ENCODE data around the gene ACVR2A. TPM values are rescaled to one million over a fixed set of nuclear protein-coding genes. Genes with fewer than 3 reads are reported as not detected.

Gene ACVR2A
- total RNA-seq, 1 donor from 2014 or later = 19.0 TPM

GRCh38 chr2:147843391-147843863 lies 1.4 kb upstream of the ACVR2A start:
- H3K27ac ChIP-seq = peak overlapping the region; percentile 97
- H3K4me3 ChIP-seq = peak overlapping the region; percentile 80
- H3K36me3 ChIP-seq = no peaks in the 10 kb centered on the region
- H3K9me3 ChIP-seq = no peaks in the 10 kb centered on the region
- intact Hi-C loops (cut with DNase I) = no loop called here
- no peaks in the 10 kb centered on the region for H3K27me3 ChIP-seq
- no peak for ATAC-seq
- no peak for DNase-seq
- H3K4me1 ChIP-seq = peaks cover 21% of the 10 kb centered on the region
- TF ChIP-seq CTCF (IDR thresholded peaks at IDR 0.05) = no peak

- peak; percentile 97 for DNase-seq
- Histone ChIP-seq H3K27ac (peak overlapping the region; percentile 97), H3K36me3 (no peaks in the 10 kb centered on the region), H3K9me3 (no peaks in the 10 kb centered on the region), H3K27me3 (no peaks in the 10 kb centered on the region), H3K4me3 (peak overlapping the region; percentile 80), H3K4me1 (peaks cover 21% of the 10 kb centered on the region)
- peak; percentile 35 for TF ChIP-seq CTCF (IDR thresholded peaks at IDR 0.05)
- intact Hi-C loops (cut with DNase I) = no loop called here
- peak; percentile 97 for ATAC-seq
These were observed 749 bp upstream of the ACVR2A start for GRCh38 chr2:147843864-147844696.

- H3K27me3 ChIP-seq = no peaks in the 10 kb centered on the region
- H3K4me3 ChIP-seq = peak overlapping the region; percentile 70
- intact Hi-C loops (cut with DNase I) = no loop called here
- no peaks in the 10 kb centered on the region for H3K36me3 ChIP-seq
- TF ChIP-seq CTCF (IDR thresholded peaks at IDR 0.05) = no peak
- H3K4me1 ChIP-seq = peaks cover 21% of the 10 kb centered on the region
- H3K9me3 ChIP-seq = no peaks in the 10 kb centered on the region
- ATAC-seq = no peak
- peak overlapping the region; percentile 85 for H3K27ac ChIP-seq
- no peak for DNase-seq
These were observed 662 bp downstream of the ACVR2A start for GRCh38 chr2:147845411-147845971.

GRCh38 chr2:147846412-147847081 lies 1.7 kb downstream of the ACVR2A start:
- ATAC-seq (no peak), DNase-seq (no peak)
- Histone ChIP-seq H3K4me3 (peak overlapping the region; percentile 70), H3K4me1 (peaks cover 26% of the 10 kb centered on the region), H3K27ac (no peak overlapping the region), H3K27me3 (no peaks in the 10 kb centered on the region), H3K36me3 (no peaks in the 10 kb centered on the region), H3K9me3 (no peaks in the 10 kb centered on the region)
- intact Hi-C loops (cut with DNase I) = no loop called here
- TF ChIP-seq CTCF (IDR thresholded peaks at IDR 0.05) = no peak

GRCh38 chr2:147847746-147848391 lies 3.0 kb downstream of the ACVR2A start:
- H3K27me3 ChIP-seq = no peaks in the 10 kb centered on the region
- DNase-seq (no peak), ATAC-seq (no peak)
- intact Hi-C loops (cut with DNase I) = no loop called here
- H3K4me3 ChIP-seq = no peak overlapping the region
- peaks cover 23% of the 10 kb centered on the region for H3K4me1 ChIP-seq
- no peak overlapping the region for H3K27ac ChIP-seq
- no peak for TF ChIP-seq CTCF (IDR thresholded peaks at IDR 0.05)
- no peaks in the 10 kb centered on the region for H3K36me3 ChIP-seq
- no peaks in the 10 kb centered on the region for H3K9me3 ChIP-seq
